H9 (cell line): ENCODE data around the gene TCEAL4. TPM values are rescaled to one million over a fixed set of nuclear protein-coding genes. Genes with fewer than 3 reads are reported as not detected.

Experiments
- DNase-seq: peaks from one replicate; pipeline ENCODE4 v3.0.0-alpha.2; 2017
- H2AFZ ChIP-seq: one replicate; pipeline ENCODE4 v1.6.1; 2013; ENCODE audit warnings: mild to moderate bottlenecking, low read length, control low read depth, moderate library complexity
- H2AK5ac ChIP-seq: 2 replicates; pipeline ENCODE4 v1.6.1; 2013; ENCODE audit warnings: low read length, control low read depth, mixed read lengths; ENCODE audit not compliant: insufficient read length
- H2BK120ac ChIP-seq: one replicate; pipeline ENCODE4 v1.6.1; 2013; ENCODE audit warnings: low read depth, mild to moderate bottlenecking, low read length, control low read depth, inconsistent platforms; ENCODE audit not compliant: poor library complexity, severe bottlenecking
- H2BK12ac ChIP-seq: 2 replicates; pipeline ENCODE4 v1.6.1; 2013; ENCODE audit warnings: low read length, control low read depth, mixed read lengths, low read depth; ENCODE audit not compliant: insufficient read length
- H2BK15ac ChIP-seq: 2 replicates; pipeline ENCODE4 v1.6.1; 2013; ENCODE audit warnings: low read depth, low read length, control low read depth
- H2BK20ac ChIP-seq: one replicate; pipeline ENCODE4 v1.6.1; 2013; ENCODE audit warnings: low read depth, mild to moderate bottlenecking, low read length, control low read depth, inconsistent platforms; ENCODE audit not compliant: poor library complexity, severe bottlenecking
- H2BK5ac ChIP-seq: 2 replicates; pipeline ENCODE4 v1.6.1; 2013; ENCODE audit warnings: low read length, control low read depth, mixed read lengths; ENCODE audit not compliant: insufficient read length
- H3K14ac ChIP-seq: 2 replicates; pipeline ENCODE4 v1.6.1; 2013; ENCODE audit warnings: low read length, control low read depth; ENCODE audit not compliant: insufficient read depth
- H3K18ac ChIP-seq: 2 replicates; pipeline ENCODE4 v1.6.1; 2013; ENCODE audit warnings: low read depth, mild to moderate bottlenecking, mixed read lengths, low read length, control low read depth; ENCODE audit not compliant: insufficient read length
- H3K23ac ChIP-seq: 2 replicates; pipeline ENCODE4 v1.6.1; 2013; ENCODE audit warnings: low read length, control low read depth, mixed read lengths, low read depth; ENCODE audit not compliant: insufficient read length
- H3K23me2 ChIP-seq: 2 replicates; pipeline ENCODE4 v1.6.1; 2013; ENCODE audit warnings: low read depth, mild to moderate bottlenecking, mixed read lengths, low read length, control low read depth; ENCODE audit not compliant: insufficient read length, poor library complexity, severe bottlenecking
- H3K27ac ChIP-seq: 2 replicates; pipeline ENCODE4 v1.5.1; 2013; ENCODE audit warnings: low read length, control low read depth, mixed read lengths, low read depth; ENCODE audit not compliant: insufficient read length
- H3K27me3 ChIP-seq: 2 replicates; pipeline ENCODE4 v1.6.1; 2013; ENCODE audit warnings: low read length, control low read depth, inconsistent platforms; ENCODE audit not compliant: insufficient read depth
- H3K4ac ChIP-seq: 2 replicates; pipeline ENCODE4 v1.6.1; 2013; ENCODE audit warnings: low read depth, mild to moderate bottlenecking, control low read depth, inconsistent platforms, low read length, moderate library complexity
- H3K4me1 ChIP-seq: 2 replicates; pipeline ENCODE4 v1.6.1; 2013; ENCODE audit warnings: low read length, control low read depth, inconsistent platforms; ENCODE audit not compliant: insufficient read depth
- H3K4me2 ChIP-seq: 2 replicates; pipeline ENCODE4 v1.6.1; 2013; ENCODE audit warnings: low read length, control low read depth, mixed read lengths; ENCODE audit not compliant: insufficient read length, insufficient read depth
- H3K56ac ChIP-seq: 2 replicates; pipeline ENCODE4 v1.6.1; 2013; ENCODE audit warnings: low read depth, mild to moderate bottlenecking, mixed read lengths, low read length, control low read depth; ENCODE audit not compliant: insufficient read length
- H3K79me1 ChIP-seq: 2 replicates; pipeline ENCODE4 v1.6.1; 2013; ENCODE audit warnings: low read depth, mild to moderate bottlenecking, moderate library complexity, low read length, control low read depth, inconsistent platforms; ENCODE audit not compliant: insufficient read depth, poor library complexity, severe bottlenecking
- H3K79me2 ChIP-seq: 2 replicates; pipeline ENCODE4 v1.6.1; 2013; ENCODE audit warnings: low read length, control low read depth, inconsistent platforms; ENCODE audit not compliant: insufficient read depth
- H3K9ac ChIP-seq: 2 replicates; pipeline ENCODE4 v1.6.1; 2013; ENCODE audit warnings: low read length, control low read depth, mixed read lengths; ENCODE audit not compliant: insufficient read length; ENCODE audit errors: extremely low read depth
- H3K9me3 ChIP-seq: one replicate; pipeline ENCODE4 v1.6.1; 2013; ENCODE audit warnings: low read depth, low read length, inconsistent platforms; ENCODE audit not compliant: control insufficient read depth
- H3T11ph ChIP-seq: one replicate; pipeline ENCODE4 v1.6.1; 2013; ENCODE audit warnings: mild to moderate bottlenecking, low read length, control low read depth, inconsistent platforms
- H4K20me1 ChIP-seq: one replicate; pipeline ENCODE4 v1.6.1; 2013; ENCODE audit not compliant: control insufficient read depth, insufficient read length, insufficient read depth
- H4K5ac ChIP-seq: 2 replicates; pipeline ENCODE4 v1.6.1; 2013; ENCODE audit warnings: low read depth, mild to moderate bottlenecking, mixed read lengths, low read length, control low read depth; ENCODE audit not compliant: insufficient read length
- H4K8ac ChIP-seq: replicated peaks from 2 replicates; pipeline ENCODE4 v1.6.1; 2013; ENCODE audit warnings: low read length, control low read depth, mixed read lengths, low read depth; ENCODE audit not compliant: insufficient read length
- H4K91ac ChIP-seq: 2 replicates; pipeline ENCODE4 v1.6.1; 2013; ENCODE audit warnings: low read depth, mild to moderate bottlenecking, moderate library complexity, mixed read lengths, low read length, control low read depth; ENCODE audit not compliant: insufficient read length
- H3K27ac Mint-ChIP-seq, 3 experiments: 2 replicates in 2 of 3; 3 replicates in 1 of 3; pipeline ENCODE4 v1.8.0; 2020 to 2021; ENCODE audit warnings: mixed read lengths in 3 of 3, mild to moderate bottlenecking in 1 of 3, moderate library complexity in 1 of 3
- H3K27me3 Mint-ChIP-seq: 2 replicates; pipeline ENCODE4 v1.8.0; 2021; ENCODE audit warnings: low read depth, mild to moderate bottlenecking, moderate library complexity, mixed read lengths
- H3K36me3 Mint-ChIP-seq, 3 experiments: 2 replicates in 2 of 3; 3 replicates in 1 of 3; pipeline ENCODE4 v1.8.0; 2020 to 2021; ENCODE audit warnings: low read depth in 3 of 3, mixed read lengths in 3 of 3; ENCODE audit not compliant: insufficient read depth in 1 of 3
- H3K4me1 Mint-ChIP-seq, 2 experiments: 2 replicates each; pipeline ENCODE4 v1.8.0; 2020; ENCODE audit warnings: mixed read lengths in 2 of 2
- H3K4me3 Mint-ChIP-seq, 2 experiments: 2 replicates in 1 of 2; 3 replicates in 1 of 2; pipeline ENCODE4 v1.8.0; 2020 to 2021; ENCODE audit warnings: mild to moderate bottlenecking in 2 of 2, mixed read lengths in 2 of 2, moderate library complexity in 1 of 2
- H3K9me3 Mint-ChIP-seq, 2 experiments: 2 replicates in 1 of 2; 3 replicates in 1 of 2; pipeline ENCODE4 v1.8.0; 2020; ENCODE audit warnings: mild to moderate bottlenecking in 2 of 2, mixed read lengths in 2 of 2, moderate library complexity in 1 of 2
- CTCF ChIP-seq: fragments of 200-600 bp; sonication (generic); conservative IDR thresholded peaks from 3 replicates; pipeline ENCODE4 v1.8.0; 2021; ENCODE audit warnings: antibody characterized with exemption, mild to moderate bottlenecking
- total RNA-seq: library from RNA; stranded (reverse); gene quantifications from 2 replicates; pipeline ENCODE4 v1.2.1, GENCODE V29; 2021

TCEAL4 gene
- total RNA-seq, 1 experiment from 2014 or later: 49.9 TPM

- H3K27ac ChIP-seq: no peak overlapping the region
Observed at GRCh38 chrX:103538728-103539127, 46.6 kb upstream of the TCEAL4 start.

More at GRCh38 chrX:103538728-103539127, 46.6 kb upstream of the TCEAL4 start:
- no peak for TF ChIP-seq CTCF
- no peak overlapping the region for H3K23ac ChIP-seq
- no peak overlapping the region for H2BK12ac ChIP-seq
- no peaks in the 10 kb centered on the region for H3K79me1 ChIP-seq
- Mint-ChIP-seq H3K36me3 (no peaks in the 10 kb centered on the region), H3K9me3 (peaks cover 0 to 27% of the 10 kb centered on the region in 2 experiments; a peak in 2 of 5 replicates), H3K27ac (no peak overlapping the region), H3K4me3 (no peak overlapping the region), H3K4me1 (peaks cover 4 to 9% of the 10 kb centered on the region in 2 experiments), H3K27me3 (no peaks in the 10 kb centered on the region; the same call in 1 of the 2 replicates)
- H3K23me2 ChIP-seq: peaks cover under 1% of the 10 kb centered on the region
- H2AFZ ChIP-seq: no peak overlapping the region
- H2BK5ac ChIP-seq: no peak overlapping the region
- H4K8ac ChIP-seq: no peak overlapping the region
- H2AK5ac ChIP-seq: no peak overlapping the region
- H3T11ph ChIP-seq: no peak overlapping the region
- no peak overlapping the region for H2BK15ac ChIP-seq
- H3K14ac ChIP-seq: no peak overlapping the region
- no peaks in the 10 kb centered on the region for H3K27me3 ChIP-seq
- no peak overlapping the region for H2BK120ac ChIP-seq
- H4K20me1 ChIP-seq: no peaks in the 10 kb centered on the region
- DNase-seq: no peak
- H3K56ac ChIP-seq: no peak overlapping the region
- no peaks in the 10 kb centered on the region for H3K4me1 ChIP-seq
- H3K9me3 ChIP-seq: no peaks in the 10 kb centered on the region
- H3K9ac ChIP-seq: no peak overlapping the region
- no peak overlapping the region for H2BK20ac ChIP-seq
- H3K4me2 ChIP-seq: no peak overlapping the region
- H3K4ac ChIP-seq: no peak overlapping the region
- no peak overlapping the region for H4K5ac ChIP-seq
- no peak overlapping the region for H3K18ac ChIP-seq
- H4K91ac ChIP-seq: no peak overlapping the region
- no peaks in the 10 kb centered on the region for H3K79me2 ChIP-seq
